ENCODE measurements around the gene EXOC6. TPM values are rescaled to one million over a fixed set of nuclear protein-coding genes. Genes with fewer than 3 reads are reported as not detected.

The EXOC6 gene
- total RNA-seq, 2 experiments from 2014 or later = 8.0 to 9.4 TPM

DNA sequence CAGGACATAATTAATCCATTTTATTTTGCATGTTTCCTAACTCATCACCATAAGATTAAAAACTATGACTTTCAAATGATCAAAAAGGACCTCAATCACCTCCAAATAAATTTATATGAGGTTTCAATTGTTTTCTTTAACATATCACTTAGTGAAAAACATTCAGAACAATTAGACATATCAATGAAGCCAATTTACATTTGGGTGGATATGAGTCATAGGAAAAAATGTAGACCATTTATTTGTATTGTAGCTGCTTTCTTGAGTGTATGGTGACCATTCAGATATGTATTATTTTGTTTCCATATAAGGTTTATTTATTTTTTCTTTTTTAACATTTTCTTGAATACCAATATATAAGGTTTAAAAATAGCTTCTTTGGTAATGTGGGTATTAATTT is 13.3 kb upstream of the EXOC6 start:
- no peaks in the 10 kb centered on the region for H3K9me3 ChIP-seq (ENCODE audit: low read length)
- H3K4me2 ChIP-seq (ENCODE audit: low read length) = no peak overlapping the region
- no peaks in the 10 kb centered on the region for H3K36me3 ChIP-seq (ENCODE audit: insufficient read depth, low read length)
- no peak overlapping the region for H3K27ac ChIP-seq (ENCODE audit: low read depth, low read length, poor library complexity, severe bottlenecking)
- H3K4me1 ChIP-seq (ENCODE audit: insufficient read depth, low read length, poor library complexity, severe bottlenecking) = peaks cover 7% of the 10 kb centered on the region
- DNase-seq (ENCODE audit: low spot score) = no peak
- ChIA-PET POLR2A (interaction anchor here (0.5 to 1.5 kb wide), 7 partner anchors 8 to 211 kb away, joined by 3 to 6 read pairs (median 3); partner anchors contain the start of gene EXOC6), CTCF (ENCODE audit: unreplicated experiment) (interaction anchor here (1.3 kb wide), 1 partner anchor 13 kb away, joined by 3 read pairs; the partner anchor contains the start of gene EXOC6)
- no peaks in the 10 kb centered on the region for H3K79me2 ChIP-seq (ENCODE audit: insufficient read depth, low read depth, low read length)
- H3K4me3 ChIP-seq (ENCODE audit: low read depth, low read length, poor library complexity, severe bottlenecking) = no peak overlapping the region
- H3K9me2 ChIP-seq (ENCODE audit: insufficient read depth, low read length) = no peaks in the 10 kb centered on the region
- BruUV-seq (replicated peaks) = no TSS peak
- intact Hi-C loops (cut with micrococcal nuclease; ENCODE audit: unreplicated experiment) = no loop called here
- TF ChIP-seq EZH2phosphoT487 (IDR thresholded peaks at IDR 0.05; ENCODE audit: borderline replicate concordance, low read depth, low read length) = no peak
- TF ChIP-seq, protein P1, sequence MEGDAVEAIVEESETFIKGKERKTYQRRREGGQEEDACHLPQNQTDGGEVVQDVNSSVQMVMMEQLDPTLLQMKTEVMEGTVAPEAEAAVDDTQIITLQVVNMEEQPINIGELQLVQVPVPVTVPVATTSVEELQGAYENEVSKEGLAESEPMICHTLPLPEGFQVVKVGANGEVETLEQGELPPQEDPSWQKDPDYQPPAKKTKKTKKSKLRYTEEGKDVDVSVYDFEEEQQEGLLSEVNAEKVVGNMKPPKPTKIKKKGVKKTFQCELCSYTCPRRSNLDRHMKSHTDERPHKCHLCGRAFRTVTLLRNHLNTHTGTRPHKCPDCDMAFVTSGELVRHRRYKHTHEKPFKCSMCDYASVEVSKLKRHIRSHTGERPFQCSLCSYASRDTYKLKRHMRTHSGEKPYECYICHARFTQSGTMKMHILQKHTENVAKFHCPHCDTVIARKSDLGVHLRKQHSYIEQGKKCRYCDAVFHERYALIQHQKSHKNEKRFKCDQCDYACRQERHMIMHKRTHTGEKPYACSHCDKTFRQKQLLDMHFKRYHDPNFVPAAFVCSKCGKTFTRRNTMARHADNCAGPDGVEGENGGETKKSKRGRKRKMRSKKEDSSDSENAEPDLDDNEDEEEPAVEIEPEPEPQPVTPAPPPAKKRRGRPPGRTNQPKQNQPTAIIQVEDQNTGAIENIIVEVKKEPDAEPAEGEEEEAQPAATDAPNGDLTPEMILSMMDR (conservative IDR thresholded peaks at IDR 0.05; ENCODE audit: low read length) = no peak
- H4K20me1 ChIP-seq (ENCODE audit: insufficient read depth, low read length) = no peaks in the 10 kb centered on the region
- no peak overlapping the region for H2AFZ ChIP-seq (ENCODE audit: low read length)

DNA sequence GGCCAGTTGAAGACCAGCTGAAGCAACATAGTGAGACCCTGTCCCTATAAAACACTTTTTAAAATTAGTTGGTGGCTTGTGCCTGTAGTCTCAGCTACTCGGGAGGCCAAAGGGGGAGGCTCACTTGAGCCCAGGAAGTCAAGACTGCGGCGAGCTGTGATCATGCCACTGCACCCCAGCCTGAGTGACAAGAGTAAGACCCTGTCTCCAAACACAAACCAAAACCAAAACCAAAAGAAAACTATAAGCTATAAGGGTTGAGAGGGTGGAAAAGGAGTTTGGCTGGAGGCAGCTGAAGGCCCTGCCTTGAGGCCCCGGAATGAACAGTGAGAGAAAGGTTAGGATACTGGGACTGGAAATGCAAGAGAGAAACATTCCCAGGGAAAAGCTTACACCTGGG is 10.9 kb upstream of the EXOC6 start:
- intact Hi-C loops (cut with micrococcal nuclease; ENCODE audit: unreplicated experiment) = no loop called here
- H3K4me2 ChIP-seq (ENCODE audit: low read length) = no peak overlapping the region
- no peaks in the 10 kb centered on the region for H3K4me1 ChIP-seq (ENCODE audit: insufficient read depth, low read length, poor library complexity, severe bottlenecking)
- H3K36me3 ChIP-seq (ENCODE audit: insufficient read depth, low read length) = no peaks in the 10 kb centered on the region
- no peak for DNase-seq (ENCODE audit: low spot score)
- no peaks in the 10 kb centered on the region for H3K9me3 ChIP-seq (ENCODE audit: low read length)
- POLR2A ChIA-PET = interaction anchor here (0.6 to 1.5 kb wide), 7 partner anchors 9 to 592 kb away, joined by 3 to 5 read pairs (median 3); partner anchors contain the start of gene EXOC6
- H3K27ac ChIP-seq (ENCODE audit: low read depth, low read length, poor library complexity, severe bottlenecking) = no peak overlapping the region
- H2AFZ ChIP-seq (ENCODE audit: low read length) = no peak overlapping the region
- no TSS peak for BruUV-seq (replicated peaks)
- no peaks in the 10 kb centered on the region for H3K9me2 ChIP-seq (ENCODE audit: insufficient read depth, low read length)
- CTCF ChIA-PET (ENCODE audit: unreplicated experiment) = interaction anchor here (0.5 to 0.9 kb wide), 3 partner anchors 12 to 245 kb away, joined by 3 to 5 read pairs (median 3); no protein-coding TSS in a partner anchor
- H3K79me2 ChIP-seq (ENCODE audit: insufficient read depth, low read depth, low read length) = no peaks in the 10 kb centered on the region
- no peak overlapping the region for H3K4me3 ChIP-seq (ENCODE audit: low read depth, low read length, poor library complexity, severe bottlenecking)
- TF ChIP-seq, protein P1 (conservative IDR thresholded peaks at IDR 0.05; ENCODE audit: low read length) = no peak
- no peak for TF ChIP-seq EZH2phosphoT487 (IDR thresholded peaks at IDR 0.05; ENCODE audit: borderline replicate concordance, low read depth, low read length)
- no peaks in the 10 kb centered on the region for H4K20me1 ChIP-seq (ENCODE audit: insufficient read depth, low read length)

DNA sequence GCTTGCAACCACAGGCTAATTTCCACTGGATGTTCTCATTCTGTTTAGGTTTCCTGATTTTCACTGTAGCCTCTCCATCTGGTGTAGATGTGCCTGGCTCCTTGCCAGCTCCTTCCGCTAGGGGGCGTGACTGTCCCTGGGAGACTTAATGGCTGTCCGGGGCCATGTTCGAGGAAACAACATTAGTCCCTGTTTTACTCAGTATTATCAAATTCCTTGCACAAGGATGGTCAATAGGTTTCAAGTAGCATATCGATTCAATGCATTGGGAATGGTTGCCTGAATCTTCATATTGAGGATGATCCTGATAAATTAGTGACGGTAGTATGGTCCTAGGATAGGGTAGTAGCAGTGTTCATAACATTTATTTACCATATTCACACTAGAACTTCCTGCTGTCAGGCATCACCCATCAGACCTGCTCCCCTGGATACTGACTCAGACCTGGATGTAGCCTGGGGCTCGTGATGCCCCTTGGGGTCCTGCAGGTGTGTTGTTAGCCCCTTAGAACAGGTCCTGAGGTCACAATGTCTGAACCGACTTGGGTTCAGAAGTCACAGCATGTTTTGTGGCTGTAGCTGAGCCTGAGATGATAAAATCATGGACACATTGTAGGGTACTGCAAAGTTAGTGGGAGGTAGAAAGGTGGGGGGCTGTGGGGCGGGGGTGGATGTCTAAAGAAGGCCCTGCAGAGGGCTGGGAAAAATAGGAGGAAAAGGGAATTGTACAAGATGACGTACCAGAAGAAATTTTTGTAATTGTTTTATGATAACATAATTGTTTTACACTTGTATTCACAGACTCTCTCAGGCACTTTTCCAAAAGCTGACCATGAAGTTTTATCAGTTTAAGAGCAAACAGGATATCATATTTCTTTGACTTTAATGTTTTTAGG is 8.9 kb upstream of the EXOC6 start:
- no peak overlapping the region for H3K27ac ChIP-seq (ENCODE audit: low read depth, low read length, poor library complexity, severe bottlenecking)

More for the DNA sequence above, 8.9 kb upstream of the EXOC6 start:
- CTCF ChIA-PET (ENCODE audit: unreplicated experiment) = no interaction called here
- H2AFZ ChIP-seq (ENCODE audit: low read length) = no peak overlapping the region
- no peak for TF ChIP-seq EZH2phosphoT487 (IDR thresholded peaks at IDR 0.05; ENCODE audit: borderline replicate concordance, low read depth, low read length)
- TF ChIP-seq, protein P1 (conservative IDR thresholded peaks at IDR 0.05; ENCODE audit: low read length) = peak; percentile 93
- H3K36me3 ChIP-seq (ENCODE audit: insufficient read depth, low read length) = no peaks in the 10 kb centered on the region
- no peak overlapping the region for H3K4me3 ChIP-seq (ENCODE audit: low read depth, low read length, poor library complexity, severe bottlenecking)
- POLR2A ChIA-PET = no interaction called here
- no peaks in the 10 kb centered on the region for H3K9me3 ChIP-seq (ENCODE audit: low read length)
- no peak overlapping the region for H3K4me2 ChIP-seq (ENCODE audit: low read length)
- no TSS peak for BruUV-seq (replicated peaks)
- peak; percentile 59 for DNase-seq (ENCODE audit: low spot score)
- H3K9me2 ChIP-seq (ENCODE audit: insufficient read depth, low read length) = no peaks in the 10 kb centered on the region
- no peaks in the 10 kb centered on the region for H3K79me2 ChIP-seq (ENCODE audit: insufficient read depth, low read depth, low read length)
- intact Hi-C loops (cut with micrococcal nuclease; ENCODE audit: unreplicated experiment) = no loop called here
- no peaks in the 10 kb centered on the region for H4K20me1 ChIP-seq (ENCODE audit: insufficient read depth, low read length)
- H3K4me1 ChIP-seq (ENCODE audit: insufficient read depth, low read length, poor library complexity, severe bottlenecking) = no peaks in the 10 kb centered on the region
